GM18873 (cell line): ENCODE data around the gene MORC3.
"Not testable (repeated sequence)": the region's sequence is repeated elsewhere in the genome, so short reads cannot be mapped to it uniquely, and the experiment has no call there.

ENCODE experiments used
- ATAC-seq: cut with Tn5 transposase; IDR thresholded peaks from one replicate; pipeline ENCODE4 v1.9.1; 2021; ENCODE audit warnings: mild to moderate bottlenecking, moderate library complexity, moderate number of reproducible peaks; ENCODE audit not compliant: unreplicated experiment, low FRiP score

The MORC3 gene

GRCh38 chr21:36381841-36382589 is 62.0 kb downstream of the MORC3 start:
- no peak for ATAC-seq

- not testable (repeated sequence) for ATAC-seq
Observed at GRCh38 chr21:36382722-36383121, 62.7 kb downstream of the MORC3 start.

DNA sequence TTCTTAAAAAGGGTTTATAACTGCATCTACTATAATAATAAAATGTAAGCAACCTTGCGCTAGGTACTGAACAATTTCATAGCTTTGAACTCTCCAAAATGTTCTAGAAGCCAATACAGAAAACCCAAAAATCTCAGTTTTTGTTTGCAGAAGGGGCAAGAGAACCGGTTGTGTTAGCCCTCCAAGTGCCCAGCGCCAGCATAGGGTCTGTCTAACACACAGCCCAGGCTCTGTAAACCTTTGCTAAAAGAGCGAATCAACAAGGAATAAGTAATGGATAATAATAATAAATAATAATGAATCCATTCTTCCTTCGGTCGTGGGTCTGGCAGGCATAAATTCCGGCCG is 64.9 kb downstream of the MORC3 start:
- ATAC-seq = no peak

DNA sequence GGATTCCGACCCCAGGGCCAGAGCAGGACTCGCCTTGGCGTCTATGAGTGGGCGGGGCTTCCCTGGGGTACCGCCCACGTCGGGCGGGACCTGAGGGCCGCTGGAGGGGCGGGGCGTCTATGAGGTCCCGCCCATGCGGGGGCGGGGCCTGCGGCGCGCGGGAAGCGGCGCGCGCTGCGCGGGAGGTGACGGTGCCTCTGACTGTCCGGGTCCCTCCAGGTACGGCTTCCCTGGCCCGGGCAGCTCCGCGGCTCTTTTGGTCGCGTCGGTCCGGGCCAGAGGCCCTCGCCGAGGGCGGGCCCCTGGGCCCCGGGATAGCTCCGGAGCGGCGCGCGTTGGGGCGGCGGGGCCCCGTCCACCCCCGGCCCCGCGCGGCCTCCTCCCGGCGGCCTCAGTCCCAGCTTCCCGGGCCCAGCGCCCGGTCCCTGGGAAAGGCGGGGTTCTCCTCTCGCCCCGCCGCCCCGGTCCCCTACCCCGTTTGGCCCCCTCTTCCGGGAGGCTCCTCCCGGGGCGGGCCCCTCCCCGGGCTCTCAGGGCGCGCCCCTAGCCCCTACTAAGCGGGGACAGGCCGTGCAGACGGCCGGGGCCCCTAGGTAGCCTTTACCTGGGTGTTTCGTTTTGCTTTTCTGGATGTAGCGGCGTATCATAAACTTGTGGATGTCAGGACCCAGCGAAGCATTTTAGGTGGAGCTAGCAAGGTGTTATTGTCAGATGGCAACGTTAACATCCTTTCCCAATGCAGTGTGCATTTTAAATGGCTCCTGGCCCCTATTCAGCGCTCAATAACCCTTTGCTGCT is 65.4 kb downstream of the MORC3 start, which contains the start of gene CHAF1B:
Gene CHAF1B, plus strand, starts transcription at position 160 of the 798 bp plus-strand sequence. CDS start 745 bp downstream, outside the sequence.
- peak; percentile 54 for ATAC-seq

DNA sequence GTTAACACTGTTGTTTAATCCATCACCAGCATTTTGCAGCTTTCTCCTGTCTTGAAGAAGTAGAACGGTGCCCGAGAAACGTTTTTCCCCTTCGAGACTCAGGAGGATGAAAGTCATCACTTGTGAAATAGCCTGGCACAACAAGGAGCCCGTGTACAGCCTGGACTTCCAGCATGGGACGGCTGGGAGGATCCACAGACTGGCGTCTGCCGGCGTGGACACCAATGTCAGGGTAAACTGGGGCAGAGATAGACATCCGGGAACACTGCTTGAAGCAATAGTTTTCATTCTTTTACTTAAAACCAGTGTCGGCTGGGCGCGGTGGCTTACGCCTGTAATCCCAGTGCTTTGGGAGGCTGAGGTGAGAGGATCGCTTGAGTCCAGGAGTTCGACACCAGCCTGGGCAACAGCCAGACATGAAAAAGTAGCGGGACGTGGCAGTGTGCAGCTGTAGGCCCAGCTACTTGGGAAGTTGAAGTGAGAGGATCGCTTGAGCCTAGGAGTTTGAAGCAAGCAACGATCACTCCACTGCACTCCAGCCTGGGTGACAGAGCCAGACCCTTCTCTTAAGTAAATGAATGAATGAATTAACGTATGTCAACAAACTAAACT is 66.1 kb downstream of the MORC3 start:
- no peak for ATAC-seq

GRCh38 chr21:36388096-36388495 is 68.1 kb downstream of the MORC3 start:
- no peak for ATAC-seq

DNA sequence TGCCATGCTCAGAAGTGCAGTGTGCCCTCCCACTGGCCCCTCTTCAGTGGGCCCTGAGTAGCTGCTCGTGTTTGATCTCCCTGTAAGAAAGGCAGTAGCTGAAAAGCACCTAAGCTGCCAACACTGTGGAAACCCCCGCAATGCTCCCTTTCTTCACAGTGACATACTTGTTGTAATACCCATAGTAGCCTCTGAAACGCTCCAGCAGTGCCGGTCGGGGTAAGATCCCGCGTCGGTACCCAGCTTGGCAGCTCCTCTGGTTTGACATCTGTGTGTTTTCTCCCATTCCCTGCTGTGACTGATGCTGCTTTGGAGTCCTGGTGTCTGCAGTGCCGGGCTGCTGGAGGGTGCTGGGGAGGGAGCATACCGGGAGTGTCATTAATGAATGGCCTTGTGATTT is 68.8 kb downstream of the MORC3 start:
- peak; percentile 79 for ATAC-seq

DNA sequence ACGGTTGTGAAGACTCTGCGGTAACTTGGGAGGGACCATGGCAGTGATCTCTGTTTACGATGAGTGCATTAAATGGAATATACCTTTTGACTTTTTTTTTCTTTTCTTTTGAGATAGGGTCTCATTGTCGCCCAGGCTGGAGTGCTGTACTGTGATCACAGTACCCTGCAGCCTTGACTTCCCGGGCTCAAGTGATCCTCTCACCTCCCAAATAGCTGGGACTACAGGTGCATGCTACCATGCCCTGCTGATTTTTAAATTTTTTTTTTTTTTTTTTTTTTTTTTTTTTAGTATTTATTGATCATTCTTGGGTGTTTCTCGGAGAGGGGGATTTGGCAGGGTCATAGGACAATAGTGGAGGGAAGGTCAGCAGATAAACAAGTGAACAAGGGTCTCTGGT is 71.7 kb downstream of the MORC3 start:
- ATAC-seq = not testable (repeated sequence)

- ATAC-seq = no peak
Observed at GRCh38 chr21:36395353-36396111, 75.5 kb downstream of the MORC3 start.

DNA sequence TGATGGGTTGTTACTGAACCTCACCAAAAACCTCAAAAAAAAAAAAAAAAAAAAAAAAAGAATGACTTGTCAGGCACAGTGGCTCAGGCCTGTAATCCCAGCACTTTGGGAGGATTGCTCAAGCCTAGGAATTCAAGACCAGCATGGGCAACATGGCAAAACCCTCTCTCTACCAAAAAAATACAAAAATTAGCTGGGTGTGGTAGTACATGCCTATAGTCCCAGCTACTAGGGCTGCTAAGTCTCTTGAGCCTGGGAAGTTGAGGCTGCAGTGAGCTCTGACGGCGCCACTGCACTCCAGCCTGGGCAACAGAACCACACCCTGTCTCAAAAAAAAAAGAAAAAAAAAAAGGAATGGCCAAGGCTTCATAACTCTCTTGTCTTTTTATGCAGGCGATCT is 76.3 kb downstream of the MORC3 start:
- no peak for ATAC-seq

- no peak for ATAC-seq
Observed at GRCh38 chr21:36396971-36397370, 77.0 kb downstream of the MORC3 start.

DNA sequence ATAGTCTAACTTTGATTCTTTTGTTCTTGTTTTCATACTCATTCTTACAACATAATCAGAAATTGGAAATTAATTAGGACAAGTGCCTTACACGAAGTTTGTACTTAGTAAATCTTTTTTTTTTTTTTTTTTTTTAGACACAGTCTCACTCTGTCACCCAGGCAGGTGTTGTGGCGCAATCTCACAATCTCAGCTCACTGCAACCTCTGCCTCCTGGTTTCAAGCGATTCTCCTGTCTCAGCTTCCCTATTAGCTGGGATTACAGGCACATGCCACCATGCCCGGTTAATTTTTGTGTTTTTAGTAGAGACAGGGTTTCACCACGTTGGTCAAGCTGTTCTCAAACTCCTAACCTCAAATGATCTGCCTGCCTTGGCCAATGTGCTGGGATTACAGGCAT is 77.6 kb downstream of the MORC3 start:
- no peak for ATAC-seq

DNA sequence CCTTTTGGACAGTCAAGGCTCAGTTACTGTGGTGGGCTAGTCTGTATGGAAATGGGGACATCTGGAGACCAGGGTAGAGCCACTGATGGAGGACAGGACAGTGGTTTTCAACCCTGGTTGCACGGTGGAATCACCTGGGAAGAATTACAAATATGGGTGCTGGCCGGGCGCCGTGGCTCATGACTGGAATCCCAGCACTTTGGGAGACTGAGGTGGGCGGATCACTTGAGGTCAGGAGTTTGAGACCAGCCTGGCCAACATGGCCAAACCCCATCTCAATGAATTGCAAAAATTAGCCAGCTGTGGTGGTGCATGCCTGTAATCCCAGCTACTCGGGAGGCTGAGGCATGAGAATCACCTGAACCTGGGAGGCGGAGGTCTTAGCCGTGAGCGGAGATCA is 79.7 kb downstream of the MORC3 start:
- ATAC-seq = not testable (repeated sequence)

DNA sequence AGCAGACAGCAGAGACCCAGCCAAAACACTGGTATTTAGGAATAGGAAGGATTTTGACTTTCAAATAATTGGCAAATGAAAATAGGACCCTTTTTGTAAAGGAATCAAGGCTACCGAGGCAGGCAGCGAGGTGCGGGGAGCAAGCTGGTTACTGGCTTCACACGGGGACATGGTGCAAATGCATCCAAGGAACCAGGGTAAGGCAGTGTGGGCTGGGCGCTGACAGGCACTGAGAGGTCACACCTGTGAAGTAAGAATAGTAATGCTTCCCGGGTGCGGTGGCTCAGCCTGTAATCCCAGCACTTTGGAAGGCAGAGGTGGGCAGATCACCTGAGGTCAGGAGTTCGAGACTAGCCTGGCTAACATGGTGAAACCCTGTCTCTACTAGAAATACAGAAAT is 80.7 kb downstream of the MORC3 start:
- ATAC-seq = no peak

- no peak for ATAC-seq
Observed at GRCh38 chr21:36402339-36402738, 82.3 kb downstream of the MORC3 start.

DNA sequence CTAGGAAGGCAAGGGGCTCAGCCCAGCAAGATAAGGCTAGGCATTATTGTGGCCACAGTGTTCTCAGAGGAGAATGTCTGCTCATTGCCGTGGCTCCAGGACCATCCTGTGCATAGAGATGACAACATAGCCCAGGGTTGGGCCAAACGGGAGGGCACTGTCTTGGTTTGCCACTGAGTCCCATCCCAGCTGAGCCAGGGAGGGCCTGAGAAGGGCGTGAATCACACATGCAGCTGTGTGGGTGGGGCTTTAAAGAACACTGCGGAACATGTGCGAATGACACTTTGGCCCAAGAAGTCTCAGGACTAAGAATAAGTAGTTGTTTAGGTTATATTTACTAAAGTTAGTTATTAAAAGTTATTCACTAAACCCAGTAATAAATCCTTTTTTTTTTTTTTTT is 83.7 kb downstream of the MORC3 start:
- no peak for ATAC-seq

DNA sequence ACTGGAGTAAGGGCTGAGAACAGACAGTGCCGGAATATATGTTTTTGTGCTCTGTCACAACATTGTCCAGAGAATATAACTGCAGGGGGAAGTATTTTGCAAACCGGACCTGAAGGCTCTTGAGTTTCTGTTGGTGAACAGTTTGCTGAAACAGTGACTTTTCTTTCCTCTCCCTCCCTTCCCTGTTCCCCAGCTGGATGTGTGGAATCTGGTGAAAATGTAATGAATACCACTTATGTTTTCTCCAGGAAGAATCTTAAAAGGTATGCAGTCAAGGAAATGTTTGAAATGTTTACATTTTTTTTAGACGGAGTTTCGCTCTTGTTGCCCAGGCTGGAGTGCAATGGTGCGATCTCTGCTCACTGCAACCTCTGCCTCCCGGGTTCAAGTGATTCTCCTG is 88.6 kb downstream of the MORC3 start:
- no peak for ATAC-seq

DNA sequence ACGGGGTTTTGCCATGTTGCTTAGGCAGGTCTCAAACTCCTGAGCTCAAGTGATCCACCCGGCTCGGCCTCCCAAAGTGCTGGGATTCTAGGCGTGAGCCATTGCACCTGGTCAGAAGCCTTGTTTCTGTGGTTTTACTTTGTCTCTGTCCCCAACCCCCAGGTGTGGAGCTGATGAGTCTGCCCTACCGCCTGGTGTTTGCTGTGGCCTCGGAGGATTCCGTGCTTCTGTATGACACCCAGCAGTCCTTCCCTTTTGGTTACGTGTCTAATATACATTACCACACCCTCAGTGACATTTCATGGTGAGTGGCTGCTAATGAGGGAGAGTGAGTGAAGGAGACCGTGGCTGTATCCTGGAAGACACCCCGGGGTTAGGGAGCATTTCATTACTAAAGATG is 91.3 kb downstream of the MORC3 start:
- no peak for ATAC-seq

DNA sequence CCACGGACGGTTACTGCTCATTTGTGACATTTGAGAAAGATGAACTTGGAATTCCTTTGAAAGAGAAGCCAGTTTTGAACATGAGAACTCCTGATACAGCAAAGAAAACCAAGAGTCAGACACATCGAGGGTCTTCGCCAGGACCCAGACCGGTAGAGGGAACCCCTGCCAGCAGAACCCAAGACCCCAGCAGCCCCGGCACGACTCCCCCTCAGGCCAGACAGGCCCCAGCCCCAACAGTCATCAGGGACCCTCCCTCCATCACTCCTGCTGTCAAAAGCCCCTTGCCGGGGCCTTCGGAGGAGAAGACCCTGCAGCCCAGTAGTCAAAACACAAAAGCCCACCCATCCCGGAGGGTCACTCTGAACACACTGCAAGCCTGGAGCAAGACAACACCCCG is 92.9 kb downstream of the MORC3 start:
- no peak for ATAC-seq

DNA sequence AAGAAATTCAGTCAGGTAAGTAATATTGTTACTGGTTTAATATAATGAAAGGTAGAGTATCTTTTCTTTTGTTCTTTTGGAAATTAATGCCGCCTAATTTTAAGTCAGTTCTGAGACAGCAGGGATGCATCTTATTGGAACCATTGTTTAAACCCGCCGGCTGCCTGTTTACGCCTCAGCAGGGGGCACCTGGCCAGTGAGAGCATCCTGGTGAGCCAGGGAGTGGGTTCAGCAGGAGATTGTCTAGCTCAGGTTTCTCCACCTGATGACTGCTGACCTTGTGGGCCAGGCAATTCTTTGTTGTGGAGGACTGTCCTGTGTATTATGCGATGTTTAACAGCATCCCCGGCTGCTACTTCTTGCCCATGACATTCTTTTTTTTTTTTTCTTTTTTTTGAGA is 95.4 kb downstream of the MORC3 start:
- no peak for ATAC-seq

DNA sequence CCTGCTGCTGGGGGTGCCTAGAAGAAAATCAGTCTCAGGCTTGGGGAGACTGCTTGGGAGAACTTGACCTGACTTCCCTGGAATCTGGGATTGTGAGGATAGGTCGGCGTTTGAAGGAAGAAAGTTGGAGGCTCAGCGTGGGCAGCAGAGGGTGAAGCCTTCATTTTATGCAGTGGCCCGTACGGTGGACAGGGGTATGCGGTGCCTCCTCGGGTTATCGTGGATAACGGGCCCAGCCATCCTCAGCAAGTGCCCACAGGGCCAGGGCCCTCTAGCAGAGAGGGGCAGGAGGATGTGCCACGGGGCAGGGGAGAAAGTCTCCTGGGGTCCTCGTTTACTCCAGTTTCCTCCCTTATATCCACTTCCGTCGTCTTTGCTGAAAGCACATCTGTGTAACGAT is 99.2 kb downstream of the MORC3 start:
- ATAC-seq = no peak
